ENCODE results near the gene DCN. TPM values are rescaled to one million over a fixed set of nuclear protein-coding genes. Genes with fewer than 3 reads are reported as not detected.

DCN gene
- total RNA-seq, 1 donor from 2014 or later = 41.6 TPM

DNA sequence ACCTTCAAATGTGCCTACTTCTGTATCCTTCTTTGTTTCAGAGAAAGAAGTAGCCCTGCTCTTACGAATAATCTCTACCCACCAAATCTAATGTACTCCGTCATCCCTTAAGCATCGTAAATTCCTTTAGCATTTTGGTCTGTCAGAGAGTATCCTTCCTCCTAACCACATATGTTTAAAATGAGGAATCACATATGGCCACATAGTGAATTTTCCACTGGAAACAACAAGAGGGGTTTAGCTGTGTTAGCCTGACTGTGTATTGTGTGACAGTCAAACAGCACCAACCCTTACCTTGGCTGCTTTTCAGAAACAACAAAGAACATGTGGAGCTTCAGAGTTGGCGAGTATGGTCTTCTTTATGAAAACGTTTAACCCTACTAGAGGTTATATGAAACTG is 76.8 kb downstream of the DCN start:
- FAIRE-seq (no peak), DNase-seq (ENCODE audit: low spot score in 2 of 2) (no peak)

DNA sequence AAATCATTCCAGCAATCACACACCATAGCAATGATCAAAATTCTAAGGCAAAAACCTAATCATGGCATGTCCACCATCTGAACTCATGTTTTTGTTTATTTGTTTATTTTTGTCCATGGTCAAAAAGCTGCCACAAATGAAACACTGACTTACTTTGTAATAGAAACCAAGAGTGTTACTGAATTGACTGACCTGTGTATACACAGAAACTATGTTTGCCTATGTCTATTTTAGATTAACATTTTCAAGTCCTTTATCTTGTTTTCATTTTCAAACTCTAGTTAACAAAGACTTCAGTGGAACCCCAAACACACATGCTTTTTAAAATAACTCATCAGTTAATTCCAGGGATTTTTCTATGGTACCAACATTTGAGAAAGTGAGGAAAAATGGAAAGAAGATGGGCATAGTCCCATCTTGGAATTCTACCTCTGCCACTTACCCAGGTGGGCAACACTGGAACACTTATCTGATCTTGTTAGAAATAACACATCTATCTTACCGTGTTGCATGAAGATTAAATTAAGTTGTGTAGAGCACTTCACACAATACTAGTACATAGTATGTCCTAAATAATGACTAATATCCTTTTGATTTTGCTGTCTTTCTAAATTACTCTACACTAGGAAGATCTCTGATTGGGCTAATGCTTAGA is 77.7 kb downstream of the DCN start:
- no peak for FAIRE-seq

DNA sequence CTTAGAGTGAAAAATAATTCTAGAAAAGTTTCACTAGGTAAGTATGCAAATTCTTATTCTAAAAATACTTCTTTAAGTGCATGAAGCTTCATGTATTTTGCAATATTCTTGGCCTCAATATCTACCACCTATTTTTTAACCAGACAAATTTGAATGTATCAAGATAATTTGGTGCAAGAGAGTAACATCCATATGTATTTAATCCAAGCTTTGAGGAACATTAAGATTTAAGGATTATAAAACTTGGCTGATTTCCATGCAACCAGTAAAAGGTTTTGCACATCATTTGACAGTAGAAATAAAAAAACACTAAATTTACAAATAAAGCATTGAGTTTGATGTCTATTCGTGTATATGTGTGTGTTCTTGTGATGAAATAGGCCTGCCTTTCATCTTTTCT is 79.0 kb downstream of the DCN start:
- FAIRE-seq (no peak), DNase-seq (ENCODE audit: low spot score in 2 of 2) (no peak)

More for the DNA sequence above, 77.7 kb downstream of the DCN start:
- DNase-seq (ENCODE audit: low spot score in 2 of 2) = no peak

- DNase-seq (ENCODE audit: low spot score in 2 of 2) (no peak), FAIRE-seq (no peak)
These were observed 79.5 kb downstream of the DCN start for GRCh38 chr12:91103101-91103500.

- FAIRE-seq (no peak), DNase-seq (ENCODE audit: low spot score in 2 of 2) (no peak)
These were observed 81.7 kb downstream of the DCN start for GRCh38 chr12:91100906-91101305.

DNA sequence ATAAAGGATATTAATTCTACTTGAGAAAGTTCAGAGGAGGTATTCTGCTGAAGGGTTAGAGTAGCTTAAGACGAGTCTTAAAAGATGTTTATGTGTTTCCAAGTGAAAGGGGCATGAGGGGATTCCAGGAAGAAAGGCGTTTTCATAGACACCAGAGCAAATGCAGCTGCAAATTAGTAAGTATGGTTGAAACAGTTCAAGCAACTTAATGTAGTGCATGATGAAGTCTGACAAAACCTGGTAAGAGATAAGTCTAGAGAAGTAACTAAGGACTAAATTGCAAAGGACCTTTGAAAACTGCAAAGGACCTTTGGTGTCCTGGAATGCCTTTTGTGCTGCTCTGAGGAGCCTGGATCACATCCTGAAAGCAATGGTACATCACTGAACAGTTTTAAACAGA is 82.8 kb downstream of the DCN start:
- no peak for DNase-seq (ENCODE audit: low spot score in 2 of 2)
- FAIRE-seq = no peak

- FAIRE-seq = no peak
- no peak for DNase-seq (ENCODE audit: low spot score in 2 of 2)
These were observed 83.3 kb downstream of the DCN start for GRCh38 chr12:91099341-91099740.

DNA sequence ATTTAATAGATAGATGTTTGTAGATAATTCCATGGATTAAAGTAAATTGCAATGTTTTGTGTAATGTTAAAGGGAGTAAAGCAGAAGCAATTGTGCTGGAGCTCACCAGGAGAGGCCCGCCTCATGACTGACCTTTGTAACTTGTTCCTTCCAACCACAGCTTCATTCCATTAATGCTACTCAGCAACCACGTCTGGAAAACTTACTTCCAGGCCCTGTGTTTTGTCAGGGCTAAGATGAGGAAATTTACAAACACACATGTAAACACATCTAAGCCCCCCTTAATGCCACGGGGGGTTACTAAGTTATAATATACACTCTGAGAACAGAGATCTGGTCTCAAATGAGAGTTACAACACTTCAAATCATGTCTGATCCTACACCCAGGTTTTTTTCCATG is 83.7 kb downstream of the DCN start:
- no peak for FAIRE-seq

DNA sequence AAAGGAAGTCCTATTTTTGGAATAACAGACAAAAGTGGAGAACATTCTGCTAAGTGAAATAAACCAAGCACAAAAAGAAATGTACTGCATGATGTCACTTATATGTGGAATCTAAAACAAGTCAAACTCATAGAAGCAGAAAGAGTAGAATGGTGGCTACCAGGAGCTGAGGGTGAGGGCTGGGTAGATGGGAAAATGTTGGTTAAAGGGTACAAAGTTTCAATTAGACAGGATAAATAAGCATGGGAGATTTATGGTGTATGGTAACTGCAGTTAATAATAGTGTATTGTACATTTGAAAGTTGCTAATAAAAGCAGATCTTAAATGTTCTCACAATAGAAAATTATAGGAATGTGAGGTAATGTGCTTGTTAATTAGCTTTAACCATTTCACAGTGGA is 84.2 kb downstream of the DCN start:
- DNase-seq (ENCODE audit: low spot score in 2 of 2) = no peak
- FAIRE-seq = no peak

More for the DNA sequence above, 83.7 kb downstream of the DCN start:
- DNase-seq (ENCODE audit: low spot score in 2 of 2) = no peak

- FAIRE-seq (no peak), DNase-seq (ENCODE audit: low spot score in 2 of 2) (no peak)
These were observed 87.7 kb downstream of the DCN start for GRCh38 chr12:91094957-91095356.

GRCh38 chr12:91094032-91094662 is 88.5 kb downstream of the DCN start:
- DNase-seq (ENCODE audit: low spot score in 2 of 2) = no peak
- no peak for FAIRE-seq

DNA sequence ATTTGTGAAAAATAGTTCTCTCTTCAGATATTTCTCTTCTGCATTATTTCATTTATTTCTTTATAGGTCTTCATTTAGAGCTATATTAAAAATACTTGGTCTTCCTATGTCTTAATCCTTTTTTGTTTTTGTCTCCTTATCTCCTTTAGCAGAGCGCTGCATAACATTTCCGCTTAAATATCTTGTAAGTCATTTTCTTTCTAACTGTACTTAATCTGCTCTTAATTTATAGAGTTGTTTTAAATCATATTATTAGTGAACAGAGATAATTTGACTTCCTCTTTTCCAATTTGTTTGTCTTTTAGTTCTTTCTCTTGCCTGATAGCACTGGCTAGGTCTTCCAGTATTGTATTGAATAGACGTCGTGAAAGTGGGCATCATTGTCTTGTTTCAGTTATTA is 89.3 kb downstream of the DCN start:
- FAIRE-seq = no peak
- DNase-seq (ENCODE audit: low spot score in 2 of 2) = no peak

- DNase-seq (ENCODE audit: low spot score in 2 of 2) (no peak), FAIRE-seq (no peak)
These were observed 90.5 kb downstream of the DCN start for GRCh38 chr12:91091916-91092715.

Small RNA genes within 50 kb of the gene (small RNA-seq; reads per million reads assigned to genes)
- not detected for gene AC007115.1

Other genes starting within 250 kb of the DCN start
- not detected for gene CCER1, start 227.6 kb downstream of the DCN start, total RNA-seq
- gene EPYC, start 177.8 kb downstream of the DCN start, total RNA-seq = not detected
- gene KERA, start 124.8 kb downstream of the DCN start, total RNA-seq = 1.2 TPM
- gene LUM, start 71.3 kb downstream of the DCN start, total RNA-seq = 12.6 TPM